WERI-Rb-1 (cell line): ENCODE measurements around the gene DNM3.
A peak's percentile ranks its signal among the peaks of the same experiment; 100 is the strongest.

Experiments used
- DNase-seq: peaks from one replicate; pipeline ENCODE4 v3.0.0-alpha.2; 2020
- H3K27ac ChIP-seq: fragments of 250-450 bp; sonication (Bioruptor Pico); 2 replicates; pipeline ENCODE4 v1.5.1; 2020; ENCODE audit warnings: mild to moderate bottlenecking, moderate library complexity
- H3K27me3 ChIP-seq: fragments of 250-450 bp; sonication (Bioruptor Pico); 2 replicates; pipeline ENCODE4 v1.5.1; 2021; ENCODE audit warnings: mild to moderate bottlenecking, low read depth, moderate library complexity; ENCODE audit not compliant: insufficient read depth, severe bottlenecking
- H3K36me3 ChIP-seq: fragments of 250-450 bp; sonication (Bioruptor Pico); 2 replicates; pipeline ENCODE4 v1.5.1; 2020; ENCODE audit warnings: mild to moderate bottlenecking, moderate library complexity
- H3K4me3 ChIP-seq: 2 replicates; pipeline ENCODE4 v1.5.1; 2011; ENCODE audit warnings: low read depth, mild to moderate bottlenecking, control low read depth, low read length
- H3K9me3 ChIP-seq: fragments of 250-450 bp; sonication (Bioruptor Pico); 2 replicates; pipeline ENCODE4 v1.5.1; 2021; ENCODE audit warnings: mild to moderate bottlenecking, moderate library complexity; ENCODE audit not compliant: severe bottlenecking
- CTCF ChIP-seq: IDR thresholded peaks from 2 replicates; pipeline ENCODE4 v1.5.1; 2011; ENCODE audit warnings: low read depth, mild to moderate bottlenecking, control low read depth, inconsistent platforms, low read length

Gene DNM3

GRCh38 chr1:171801487-171801891, 39.8 kb upstream of the DNM3 start:
- Histone ChIP-seq H3K36me3 (peaks cover 10% of the 10 kb centered on the region), H3K9me3 (no peaks in the 10 kb centered on the region), H3K27ac (no peak overlapping the region), H3K27me3 (no peaks in the 10 kb centered on the region), H3K4me3 (no peak overlapping the region)
- DNase-seq = no peak
- peak; percentile 82 for TF ChIP-seq CTCF

GRCh38 chr1:171802207-171802606, 39.1 kb upstream of the DNM3 start:
- Histone ChIP-seq H3K27ac (no peak overlapping the region), H3K4me3 (no peak overlapping the region), H3K36me3 (peaks cover 6% of the 10 kb centered on the region), H3K9me3 (no peaks in the 10 kb centered on the region), H3K27me3 (no peaks in the 10 kb centered on the region)
- no peak for DNase-seq
- peak; percentile 53 for TF ChIP-seq CTCF

GRCh38 chr1:171803045-171803444, 38.3 kb upstream of the DNM3 start:
- no peak overlapping the region for H3K27ac ChIP-seq

GRCh38 chr1:171803461-171804022, 37.8 kb upstream of the DNM3 start:
- DNase-seq = no peak
- H3K27me3 ChIP-seq = no peaks in the 10 kb centered on the region
- TF ChIP-seq CTCF = no peak
- H3K9me3 ChIP-seq = no peaks in the 10 kb centered on the region
- H3K4me3 ChIP-seq = no peak overlapping the region
- no peak overlapping the region for H3K27ac ChIP-seq
- H3K36me3 ChIP-seq = no peaks in the 10 kb centered on the region

More at GRCh38 chr1:171803045-171803444, 38.3 kb upstream of the DNM3 start:
- H3K36me3 ChIP-seq = no peaks in the 10 kb centered on the region
- no peak for DNase-seq
- no peak for TF ChIP-seq CTCF
- H3K9me3 ChIP-seq = no peaks in the 10 kb centered on the region
- H3K27me3 ChIP-seq = no peaks in the 10 kb centered on the region
- no peak overlapping the region for H3K4me3 ChIP-seq

- TF ChIP-seq CTCF = no peak
- Histone ChIP-seq H3K4me3 (no peak overlapping the region), H3K36me3 (no peaks in the 10 kb centered on the region), H3K27me3 (no peaks in the 10 kb centered on the region), H3K9me3 (no peaks in the 10 kb centered on the region), H3K27ac (no peak overlapping the region)
- no peak for DNase-seq
Observed at GRCh38 chr1:171805395-171806115, 35.7 kb upstream of the DNM3 start.

- no peak for DNase-seq
Observed at GRCh38 chr1:171807556-171807955, 33.7 kb upstream of the DNM3 start.

More at GRCh38 chr1:171807556-171807955, 33.7 kb upstream of the DNM3 start:
- H3K4me3 ChIP-seq = no peak overlapping the region
- no peak overlapping the region for H3K27ac ChIP-seq
- no peaks in the 10 kb centered on the region for H3K27me3 ChIP-seq
- no peaks in the 10 kb centered on the region for H3K9me3 ChIP-seq
- no peak for TF ChIP-seq CTCF
- H3K36me3 ChIP-seq = no peaks in the 10 kb centered on the region
